ENCODE results near the gene RASGRP2. TPM values are rescaled to one million over a fixed set of nuclear protein-coding genes. Genes with fewer than 3 reads are reported as not detected.

RASGRP2 gene
- total RNA-seq, 1 experiment from 2014 or later, result 26.9 TPM

- H3K9me3 Mint-ChIP-seq, result no peaks in the 10 kb centered on the region; a peak in 2 of 5 replicates
- WGBS (ENCODE audit: extremely low coverage, insufficient read length, low lambda C conversion rate), result no CpG with 5 or more reads among the region's 21 CpGs
- Histone ChIP-seq H4K5ac (ENCODE audit: insufficient read length, low read depth, low read length) (no peak overlapping the region), H2BK20ac (ENCODE audit: low read depth, low read length, poor library complexity, severe bottlenecking) (no peak overlapping the region), H3K18ac (ENCODE audit: insufficient read length, low read depth, low read length) (no peak overlapping the region), H3K4me1 (ENCODE audit: insufficient read depth, low read length) (no peaks in the 10 kb centered on the region), H2AK5ac (ENCODE audit: insufficient read length, low read length) (no peak overlapping the region), H2AFZ (ENCODE audit: low read length) (no peak overlapping the region), H3K79me2 (ENCODE audit: insufficient read depth, low read length) (no peaks in the 10 kb centered on the region), H3K56ac (ENCODE audit: insufficient read length, low read depth, low read length) (no peak overlapping the region), H3K27me3 (ENCODE audit: insufficient read depth, low read length) (peaks cover 12% of the 10 kb centered on the region; the same call in 1 of the 2 replicates), H3K23me2 (ENCODE audit: insufficient read length, low read depth, low read length, poor library complexity, severe bottlenecking) (peaks cover 3% of the 10 kb centered on the region), H3K23ac (ENCODE audit: insufficient read length, low read depth, low read length) (no peak overlapping the region), H3K27ac (ENCODE audit: insufficient read length, low read depth, low read length) (no peak overlapping the region), H2BK15ac (ENCODE audit: low read depth, low read length) (no peak overlapping the region), H3K14ac (ENCODE audit: insufficient read depth, low read length) (no peak overlapping the region; the same call in 1 of the 2 replicates), H3K79me1 (ENCODE audit: insufficient read depth, low read depth, low read length, poor library complexity, severe bottlenecking) (no peaks in the 10 kb centered on the region), H3K9me3 (ENCODE audit: control insufficient read depth, low read depth, low read length) (no peaks in the 10 kb centered on the region), H4K20me1 (ENCODE audit: control insufficient read depth, insufficient read depth, insufficient read length) (peaks cover 3% of the 10 kb centered on the region), H3K9ac (ENCODE audit: extremely low read depth, insufficient read length, low read length) (no peak overlapping the region), H4K8ac (replicated peaks; ENCODE audit: insufficient read length, low read depth, low read length) (no peak overlapping the region), H3T11ph (ENCODE audit: low read length) (no peak overlapping the region), H3K4me2 (ENCODE audit: insufficient read depth, insufficient read length, low read length) (no peak overlapping the region), H4K91ac (ENCODE audit: insufficient read length, low read depth, low read length) (no peak overlapping the region), H3K4ac (ENCODE audit: low read depth, low read length) (no peak overlapping the region), H2BK120ac (ENCODE audit: low read depth, low read length, poor library complexity, severe bottlenecking) (no peak overlapping the region), H2BK5ac (ENCODE audit: insufficient read length, low read length) (no peak overlapping the region), H2BK12ac (ENCODE audit: insufficient read length, low read depth, low read length) (no peak overlapping the region)
- no peak for TF ChIP-seq CTCF (conservative IDR thresholded peaks at IDR 0.05)
- H3K4me1 Mint-ChIP-seq, result peaks cover 7 to 56% of the 10 kb centered on the region in 2 experiments
- no peak overlapping the region; a peak in 1 of 5 replicates for H3K4me3 Mint-ChIP-seq
- no peak overlapping the region for H3K27ac Mint-ChIP-seq
- no peak for DNase-seq
- H3K27me3 Mint-ChIP-seq (ENCODE audit: low read depth), result peaks cover 92% of the 10 kb centered on the region
- H3K36me3 Mint-ChIP-seq (ENCODE audit: insufficient read depth in 1 of 3, low read depth in 3 of 3), result no peaks in the 10 kb centered on the region
Observed at GRCh38 chr11:64716473-64717267, 27.3 kb downstream of the RASGRP2 start.
